CD4-positive, CD25-positive, alpha-beta regulatory T cell (primary cell): Measurements from ENCODE around the gene CHSY3. TPM values are rescaled to one million over a fixed set of nuclear protein-coding genes. Genes with fewer than 3 reads are reported as not detected.

ENCODE experiments used
- ATAC-seq, 2 donors: fragments of 150-1000 bp; cut with Tn5 transposase; one replicate each; pipeline ENCODE4 v1.10.0; 2021; ENCODE audit warnings: low read depth in 2 of 2, moderate number of reproducible peaks in 2 of 2, moderate library complexity in 1 of 2
- DNase-seq, 3 donors: peaks; one replicate each; pipeline versions ENCODE4 v3.0.0 to v3.0.0-alpha.2; 2012 to 2022; ENCODE audit warnings: mixed read lengths in 1 of 3
- H3K27ac ChIP-seq: one replicate; pipeline ENCODE4 v1.7.0; 2013; ENCODE audit warnings: mild to moderate bottlenecking, low read length; ENCODE audit not compliant: insufficient read depth, poor library complexity, severe bottlenecking
- H3K27me3 ChIP-seq: one replicate; pipeline ENCODE4 v1.7.0; 2013; ENCODE audit warnings: low read length; ENCODE audit not compliant: control insufficient read depth, insufficient read depth
- H3K36me3 ChIP-seq: one replicate; pipeline ENCODE4 v1.7.0; 2013; ENCODE audit warnings: mild to moderate bottlenecking, low read length, moderate library complexity; ENCODE audit not compliant: control insufficient read depth, insufficient read depth
- H3K4me1 ChIP-seq: 2 replicates; pipeline ENCODE4 v1.7.0; 2013; ENCODE audit warnings: mild to moderate bottlenecking, low read length; ENCODE audit not compliant: insufficient read depth, control insufficient read depth, poor library complexity, severe bottlenecking
- H3K4me3 ChIP-seq: one replicate; pipeline ENCODE4 v1.7.0; 2013; ENCODE audit warnings: low read depth, mild to moderate bottlenecking, low read length, moderate library complexity
- H3K9me3 ChIP-seq, 2 experiments: 1 replicate in 1 of 2; 2 replicates in 1 of 2; pipeline ENCODE4 v1.7.0; 2013; ENCODE audit warnings: low read length in 2 of 2, mild to moderate bottlenecking in 1 of 2, moderate library complexity in 1 of 2; ENCODE audit not compliant: control insufficient read depth in 2 of 2
- H3K27ac Mint-ChIP-seq, 3 donors: one replicate each; pipeline ENCODE4 v1.8.0; 2020 to 2022; ENCODE audit warnings: mild to moderate bottlenecking in 3 of 3, mixed read lengths in 3 of 3, moderate library complexity in 2 of 3
- H3K27me3 Mint-ChIP-seq: one replicate; pipeline ENCODE4 v1.8.0; 2022; ENCODE audit warnings: mild to moderate bottlenecking, mixed read lengths
- H3K36me3 Mint-ChIP-seq: one replicate; pipeline ENCODE4 v1.8.0; 2020; ENCODE audit warnings: mixed read lengths
- H3K4me1 Mint-ChIP-seq, 4 donors: one replicate each; pipeline ENCODE4 v1.8.0; 2020 to 2022; ENCODE audit warnings: mixed read lengths in 4 of 4, mild to moderate bottlenecking in 1 of 4
- H3K4me3 Mint-ChIP-seq, 4 donors: one replicate each; pipeline ENCODE4 v1.8.0; 2020 to 2022; ENCODE audit warnings: mild to moderate bottlenecking in 4 of 4, mixed read lengths in 4 of 4, moderate library complexity in 3 of 4
- H3K9me3 Mint-ChIP-seq, 7 donors: one replicate each; pipeline ENCODE4 v1.8.0; 2020 to 2022; ENCODE audit warnings: mixed read lengths in 7 of 7, mild to moderate bottlenecking in 3 of 7, moderate library complexity in 2 of 7
- polyA plus RNA-seq, 4 donors: library from polyadenylated mRNA; unstranded; fragments of 300-500 nt; fragmentation: Illumina TruSeq; gene quantifications; one replicate each; pipeline ENCODE4 v1.2.3, GENCODE V29; 2021
- total RNA-seq: library from RNA; stranded (reverse); gene quantifications from one replicate; pipeline ENCODE4 v1.2.3, GENCODE V29; 2022

CHSY3 gene
- total and polyA plus RNA-seq, 5 donors from 2014 or later, result 0.14 TPM; not detected in 4

DNA sequence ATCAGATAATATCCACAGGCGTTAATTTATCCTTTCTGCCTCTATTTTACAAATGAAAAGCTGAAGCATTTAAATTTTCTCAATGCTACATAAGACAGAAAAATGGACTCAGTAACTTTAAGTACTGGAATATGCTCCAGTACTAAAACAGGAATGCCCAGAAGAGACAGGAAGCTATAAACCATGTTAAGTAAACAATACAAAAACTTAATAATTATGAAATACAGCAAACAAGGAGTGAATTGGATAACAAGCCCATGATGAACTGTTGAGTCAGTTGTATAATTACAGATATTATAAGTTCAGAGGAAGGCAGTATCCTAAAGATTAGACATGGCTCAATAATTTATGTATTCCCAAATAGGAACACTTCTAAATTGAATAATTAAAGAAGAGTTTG is 148.5 kb downstream of the CHSY3 start:
- H3K36me3 ChIP-seq, result no peaks in the 10 kb centered on the region
- Mint-ChIP-seq H3K36me3 (no peaks in the 10 kb centered on the region), H3K27ac (no peak overlapping the region), H3K9me3 (no peaks in the 10 kb centered on the region), H3K4me3 (no peak overlapping the region), H3K27me3 (peaks cover 4% of the 10 kb centered on the region), H3K4me1 (no peaks in the 10 kb centered on the region)
- ATAC-seq (no peak), DNase-seq (no peak)
- H3K27me3 ChIP-seq, result no peaks in the 10 kb centered on the region
- no peaks in the 10 kb centered on the region for H3K9me3 ChIP-seq
- H3K4me3 ChIP-seq, result no peak overlapping the region
- H3K27ac ChIP-seq, result no peak overlapping the region
- H3K4me1 ChIP-seq, result no peaks in the 10 kb centered on the region

DNA sequence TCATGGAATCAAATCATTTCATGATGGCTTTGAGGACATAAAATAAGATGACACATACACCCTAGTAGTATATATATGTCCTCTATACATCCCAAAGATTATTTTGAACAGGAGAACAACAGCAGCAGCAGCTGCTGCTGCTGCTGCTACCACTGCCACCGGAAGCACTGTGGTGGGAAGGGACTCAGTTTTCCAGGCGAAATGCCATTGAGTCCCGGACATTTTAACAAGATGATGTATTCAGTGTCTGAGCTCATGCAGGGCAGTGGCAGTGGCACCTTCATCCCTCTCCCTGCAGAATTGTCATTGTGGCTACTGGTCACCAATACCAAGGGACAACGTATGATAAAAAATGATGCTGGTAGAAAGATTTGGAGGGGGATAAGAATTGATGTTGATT is 151.3 kb downstream of the CHSY3 start:
- Histone ChIP-seq H3K36me3 (no peaks in the 10 kb centered on the region), H3K4me1 (no peaks in the 10 kb centered on the region), H3K9me3 (no peaks in the 10 kb centered on the region), H3K4me3 (no peak overlapping the region), H3K27ac (no peak overlapping the region), H3K27me3 (no peaks in the 10 kb centered on the region)
- no peaks in the 10 kb centered on the region for H3K36me3 Mint-ChIP-seq
- H3K27ac Mint-ChIP-seq, result no peak overlapping the region
- peaks cover 4% of the 10 kb centered on the region for H3K27me3 Mint-ChIP-seq
- ATAC-seq (no peak), DNase-seq (no peak)
- no peaks in the 10 kb centered on the region for H3K4me1 Mint-ChIP-seq
- no peak overlapping the region for H3K4me3 Mint-ChIP-seq
- H3K9me3 Mint-ChIP-seq, result peaks cover 0 to 6% (median 0%) of the 10 kb centered on the region in 7 donors

DNA sequence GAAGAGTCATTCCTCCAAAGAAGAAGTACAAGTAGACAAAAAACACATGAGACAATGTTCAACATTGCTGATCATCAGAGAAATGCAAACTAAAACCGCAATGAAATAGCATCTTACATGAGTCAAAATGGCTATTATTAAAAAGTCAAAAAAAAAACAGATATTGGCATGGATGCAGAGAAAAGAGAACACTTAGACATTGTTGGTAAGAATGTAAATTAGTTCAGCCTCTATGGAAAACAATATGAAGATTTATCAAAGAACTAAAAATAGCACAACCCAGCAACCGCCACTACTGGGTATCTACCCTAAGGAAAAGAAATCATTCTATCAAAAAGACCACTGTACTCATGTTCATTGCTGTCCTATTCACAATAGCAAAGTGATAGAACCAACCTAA is 157.5 kb downstream of the CHSY3 start:
- H3K36me3 Mint-ChIP-seq, result no peaks in the 10 kb centered on the region
- no peak for ATAC-seq
- no peak for DNase-seq
- peaks cover 0 to 6% (median 0%) of the 10 kb centered on the region in 7 donors for H3K9me3 Mint-ChIP-seq
- no peak overlapping the region for H3K4me3 ChIP-seq
- no peaks in the 10 kb centered on the region for H3K4me1 Mint-ChIP-seq
- H3K27me3 Mint-ChIP-seq, result no peaks in the 10 kb centered on the region
- H3K27me3 ChIP-seq, result no peaks in the 10 kb centered on the region
- H3K36me3 ChIP-seq, result no peaks in the 10 kb centered on the region
- H3K9me3 ChIP-seq, result no peaks in the 10 kb centered on the region
- no peaks in the 10 kb centered on the region for H3K4me1 ChIP-seq
- H3K27ac Mint-ChIP-seq, result no peak overlapping the region
- no peak overlapping the region for H3K4me3 Mint-ChIP-seq
- H3K27ac ChIP-seq, result no peak overlapping the region

DNA sequence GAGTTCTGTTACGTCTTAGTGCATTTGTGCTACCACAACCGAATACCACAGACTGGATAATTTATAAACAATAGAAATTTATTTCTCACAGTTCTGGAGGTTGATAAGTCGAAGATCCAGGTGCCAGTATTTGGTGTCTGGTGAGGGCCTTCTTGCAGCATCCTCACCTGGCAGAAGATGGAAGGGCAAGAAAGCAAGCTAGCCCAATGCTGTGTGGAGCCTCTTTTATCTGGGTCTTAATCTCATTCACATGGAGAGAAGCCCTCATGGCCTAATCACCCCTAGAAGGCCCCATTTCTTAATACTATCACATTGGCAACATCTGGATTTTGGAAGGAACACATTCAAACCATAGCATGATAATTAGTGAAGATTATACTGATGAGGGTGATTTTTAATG is 159.3 kb downstream of the CHSY3 start:
- no peaks in the 10 kb centered on the region for H3K4me1 Mint-ChIP-seq
- H3K4me3 Mint-ChIP-seq, result no peak overlapping the region
- H3K36me3 Mint-ChIP-seq, result no peaks in the 10 kb centered on the region
- no peak for ATAC-seq
- H3K36me3 ChIP-seq, result no peaks in the 10 kb centered on the region
- no peaks in the 10 kb centered on the region for H3K9me3 ChIP-seq
- H3K27ac ChIP-seq, result no peak overlapping the region
- DNase-seq, result no peak
- no peaks in the 10 kb centered on the region for H3K27me3 ChIP-seq
- no peaks in the 10 kb centered on the region for H3K4me1 ChIP-seq
- no peaks in the 10 kb centered on the region for H3K27me3 Mint-ChIP-seq
- no peak overlapping the region for H3K4me3 ChIP-seq
- peaks cover 0 to 6% (median 0%) of the 10 kb centered on the region in 7 donors for H3K9me3 Mint-ChIP-seq
- H3K27ac Mint-ChIP-seq, result no peak overlapping the region

DNA sequence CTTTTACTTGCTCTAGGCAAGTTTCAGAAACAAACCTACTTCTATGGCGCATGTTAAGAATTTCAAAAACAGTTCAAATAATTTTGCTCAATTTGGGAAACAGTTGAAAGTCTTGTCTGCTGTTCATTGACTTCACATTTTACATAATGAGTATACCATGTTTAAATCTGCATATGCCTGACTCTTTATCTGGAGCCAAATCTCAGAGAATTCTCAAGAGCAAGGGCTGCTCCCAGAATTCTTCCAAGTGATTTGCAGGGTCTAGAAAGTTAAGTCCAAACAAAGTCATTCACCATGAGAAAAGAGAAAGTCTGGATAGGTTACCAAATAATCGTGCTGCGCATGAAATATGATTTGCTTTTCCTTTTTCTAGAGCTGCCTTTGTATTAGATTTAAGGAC is 160.2 kb downstream of the CHSY3 start:
- ATAC-seq, result no peak
- Mint-ChIP-seq H3K27ac (no peak overlapping the region), H3K4me1 (no peaks in the 10 kb centered on the region), H3K36me3 (no peaks in the 10 kb centered on the region), H3K9me3 (peaks cover 0 to 6% (median 0%) of the 10 kb centered on the region in 7 donors), H3K27me3 (no peaks in the 10 kb centered on the region), H3K4me3 (no peak overlapping the region)
- Histone ChIP-seq H3K4me3 (no peak overlapping the region), H3K27me3 (no peaks in the 10 kb centered on the region), H3K27ac (no peak overlapping the region), H3K4me1 (no peaks in the 10 kb centered on the region), H3K9me3 (no peaks in the 10 kb centered on the region), H3K36me3 (no peaks in the 10 kb centered on the region)
- no peak for DNase-seq

DNA sequence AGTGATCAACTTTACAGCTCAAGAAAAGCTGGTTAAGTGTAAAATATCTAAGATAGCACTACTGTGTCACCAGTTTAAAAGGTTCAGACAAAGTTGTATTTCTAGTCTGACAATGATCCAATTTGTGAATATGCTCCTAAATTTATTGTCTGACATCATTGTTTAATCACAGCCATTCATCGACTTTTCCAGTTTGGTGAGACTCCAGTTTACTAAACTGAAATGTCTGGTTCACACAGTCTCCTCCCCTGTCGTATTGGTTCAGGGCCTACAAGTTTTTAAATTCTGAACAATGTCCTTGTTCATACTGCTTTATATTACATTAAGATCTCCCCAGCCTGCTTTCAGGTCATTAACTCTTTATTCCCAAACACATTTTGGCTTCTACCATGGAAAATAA is 161.4 kb downstream of the CHSY3 start:
- Mint-ChIP-seq H3K27ac (no peak overlapping the region), H3K36me3 (no peaks in the 10 kb centered on the region), H3K27me3 (no peaks in the 10 kb centered on the region), H3K4me1 (no peaks in the 10 kb centered on the region), H3K9me3 (peaks cover 0 to 5% (median 0%) of the 10 kb centered on the region in 7 donors), H3K4me3 (no peak overlapping the region)
- H3K27ac ChIP-seq, result no peak overlapping the region
- no peaks in the 10 kb centered on the region for H3K36me3 ChIP-seq
- H3K9me3 ChIP-seq, result no peaks in the 10 kb centered on the region
- DNase-seq, result no peak
- no peaks in the 10 kb centered on the region for H3K27me3 ChIP-seq
- ATAC-seq, result no peak
- no peak overlapping the region for H3K4me3 ChIP-seq
- no peaks in the 10 kb centered on the region for H3K4me1 ChIP-seq

DNA sequence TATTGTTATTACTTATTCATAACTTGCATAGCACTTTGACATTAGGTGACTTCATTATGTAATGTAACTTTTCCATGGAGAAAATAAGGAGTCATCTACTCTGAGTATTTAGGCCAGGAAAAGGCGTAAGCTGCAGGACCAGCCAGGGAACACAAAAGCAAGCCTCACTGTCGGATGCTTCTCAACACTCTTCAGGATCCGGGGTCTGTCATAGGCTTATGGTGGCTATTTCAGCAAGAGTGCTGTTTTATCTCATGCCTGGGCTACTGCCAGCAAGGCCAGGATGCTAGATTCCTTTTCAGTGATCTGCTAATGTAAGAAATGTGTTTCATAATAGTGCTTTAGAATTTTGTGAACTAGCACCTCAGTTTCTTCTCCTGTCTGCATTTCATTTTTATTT is 162.4 kb downstream of the CHSY3 start:
- H3K27me3 Mint-ChIP-seq, result no peaks in the 10 kb centered on the region
- DNase-seq (no peak), ATAC-seq (no peak)
- Histone ChIP-seq H3K27me3 (no peaks in the 10 kb centered on the region), H3K27ac (no peak overlapping the region), H3K9me3 (no peaks in the 10 kb centered on the region), H3K4me1 (no peaks in the 10 kb centered on the region), H3K4me3 (no peak overlapping the region), H3K36me3 (no peaks in the 10 kb centered on the region)
- H3K36me3 Mint-ChIP-seq, result no peaks in the 10 kb centered on the region
- peaks cover 0 to 4% (median 0%) of the 10 kb centered on the region in 7 donors for H3K9me3 Mint-ChIP-seq
- H3K4me1 Mint-ChIP-seq, result no peaks in the 10 kb centered on the region
- H3K4me3 Mint-ChIP-seq, result no peak overlapping the region
- H3K27ac Mint-ChIP-seq, result no peak overlapping the region

DNA sequence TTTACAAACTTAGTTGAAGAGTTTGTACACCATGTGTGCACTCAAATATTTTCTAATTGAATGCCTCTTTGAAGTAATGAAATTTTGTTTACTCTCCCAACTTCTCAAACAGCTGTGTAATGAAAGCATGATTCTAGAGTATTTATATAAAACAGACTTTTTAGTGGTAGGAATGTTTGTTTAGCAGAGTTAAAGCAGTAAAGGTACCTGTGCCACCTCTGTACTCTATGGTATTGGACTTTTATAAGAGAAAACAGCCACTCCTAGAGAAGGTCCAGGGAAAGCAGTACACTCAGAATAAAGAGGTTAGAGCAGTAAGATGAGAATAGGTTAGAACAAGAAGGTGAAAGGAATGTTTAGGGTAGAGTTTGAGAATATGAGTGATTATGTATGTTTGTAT is 163.1 kb downstream of the CHSY3 start:
- Mint-ChIP-seq H3K36me3 (no peaks in the 10 kb centered on the region), H3K27ac (no peak overlapping the region), H3K4me3 (no peak overlapping the region), H3K9me3 (peaks cover 0 to 4% (median 0%) of the 10 kb centered on the region in 7 donors), H3K27me3 (no peaks in the 10 kb centered on the region), H3K4me1 (no peaks in the 10 kb centered on the region)
- Histone ChIP-seq H3K9me3 (no peaks in the 10 kb centered on the region), H3K27me3 (no peaks in the 10 kb centered on the region), H3K36me3 (no peaks in the 10 kb centered on the region), H3K4me3 (no peak overlapping the region), H3K27ac (no peak overlapping the region), H3K4me1 (no peaks in the 10 kb centered on the region)
- DNase-seq, result no peak
- no peak for ATAC-seq
